NCI-H1105 treated with DMSO at 0.1 percent for 48 hours (cell line): ENCODE data around the gene CCDC27.

Experiments
- DNase-seq: peaks from one replicate; lab custom pipeline; 2025; lab: John Stamatoyannopoulos, UW

The CCDC27 gene

GRCh38 chr1:3718764-3719163 lies 33.5 kb upstream of the CCDC27 start:
- no peak for DNase-seq

- no peak for DNase-seq
These were observed 30.2 kb upstream of the CCDC27 start for GRCh38 chr1:3721955-3722465.

- peak; percentile 21 for DNase-seq
These were observed 29.4 kb upstream of the CCDC27 start for GRCh38 chr1:3722846-3723245.

GRCh38 chr1:3724416-3725030 lies 27.7 kb upstream of the CCDC27 start:
- peak; percentile 64 for DNase-seq

- no peak for DNase-seq
These were observed 26.9 kb upstream of the CCDC27 start for GRCh38 chr1:3725366-3725765.

GRCh38 chr1:3727042-3727824 lies 25.0 kb upstream of the CCDC27 start:
- DNase-seq, result no peak

- no peak for DNase-seq
These were observed 24.1 kb upstream of the CCDC27 start for GRCh38 chr1:3727825-3728776.

- no peak for DNase-seq
These were observed 22.4 kb upstream of the CCDC27 start for GRCh38 chr1:3729594-3730542.

- no peak for DNase-seq
These were observed 21.6 kb upstream of the CCDC27 start for GRCh38 chr1:3730543-3731247.

- no peak for DNase-seq
These were observed 20.4 kb upstream of the CCDC27 start for GRCh38 chr1:3731583-3732433.

GRCh38 chr1:3732434-3733093 lies 19.7 kb upstream of the CCDC27 start:
- no peak for DNase-seq

- DNase-seq, result no peak
These were observed 19.0 kb upstream of the CCDC27 start for GRCh38 chr1:3733094-3733882.

GRCh38 chr1:3733883-3734589 lies 18.2 kb upstream of the CCDC27 start:
- DNase-seq, result no peak

- DNase-seq, result no peak
These were observed 17.6 kb upstream of the CCDC27 start for GRCh38 chr1:3734602-3735001.

- no peak for DNase-seq
These were observed 17.1 kb upstream of the CCDC27 start for GRCh38 chr1:3735027-3735681.

GRCh38 chr1:3735688-3736087 lies 16.6 kb upstream of the CCDC27 start:
- DNase-seq, result no peak

- DNase-seq, result no peak
These were observed 16.1 kb upstream of the CCDC27 start for GRCh38 chr1:3736131-3736561.
